ENCODE measurements around the gene GNAT1.

The GNAT1 gene

DNA sequence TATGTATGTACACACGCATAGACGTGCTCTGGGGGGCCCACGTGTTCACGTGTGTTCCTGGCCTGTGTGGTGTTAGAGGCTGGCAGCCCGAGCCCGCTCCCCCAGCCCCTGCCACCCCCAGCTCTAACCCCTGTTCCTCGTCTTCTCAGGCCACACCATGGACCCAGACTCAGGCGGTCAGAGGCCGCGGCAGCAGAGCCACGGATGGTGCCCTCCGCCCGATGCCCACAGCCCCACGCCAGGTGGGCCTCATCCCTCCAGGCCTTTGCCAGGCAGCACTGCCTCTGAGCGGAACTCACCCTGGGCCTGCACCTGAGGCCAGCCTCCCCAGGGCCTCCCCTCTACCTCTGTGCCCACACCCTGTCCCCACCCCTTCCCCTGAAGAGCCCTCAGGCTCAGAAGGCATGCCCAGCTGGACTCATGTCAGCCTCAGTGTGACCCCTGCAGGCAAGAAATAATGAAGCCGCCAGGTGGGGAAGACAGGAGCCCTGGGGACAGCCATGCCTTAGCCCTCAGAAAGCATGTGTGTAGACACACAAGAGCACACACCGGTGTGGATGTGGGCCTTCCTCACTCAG lies 16.4 kb upstream of the GNAT1 start:
- TF ChIP-seq, protein P1, sequence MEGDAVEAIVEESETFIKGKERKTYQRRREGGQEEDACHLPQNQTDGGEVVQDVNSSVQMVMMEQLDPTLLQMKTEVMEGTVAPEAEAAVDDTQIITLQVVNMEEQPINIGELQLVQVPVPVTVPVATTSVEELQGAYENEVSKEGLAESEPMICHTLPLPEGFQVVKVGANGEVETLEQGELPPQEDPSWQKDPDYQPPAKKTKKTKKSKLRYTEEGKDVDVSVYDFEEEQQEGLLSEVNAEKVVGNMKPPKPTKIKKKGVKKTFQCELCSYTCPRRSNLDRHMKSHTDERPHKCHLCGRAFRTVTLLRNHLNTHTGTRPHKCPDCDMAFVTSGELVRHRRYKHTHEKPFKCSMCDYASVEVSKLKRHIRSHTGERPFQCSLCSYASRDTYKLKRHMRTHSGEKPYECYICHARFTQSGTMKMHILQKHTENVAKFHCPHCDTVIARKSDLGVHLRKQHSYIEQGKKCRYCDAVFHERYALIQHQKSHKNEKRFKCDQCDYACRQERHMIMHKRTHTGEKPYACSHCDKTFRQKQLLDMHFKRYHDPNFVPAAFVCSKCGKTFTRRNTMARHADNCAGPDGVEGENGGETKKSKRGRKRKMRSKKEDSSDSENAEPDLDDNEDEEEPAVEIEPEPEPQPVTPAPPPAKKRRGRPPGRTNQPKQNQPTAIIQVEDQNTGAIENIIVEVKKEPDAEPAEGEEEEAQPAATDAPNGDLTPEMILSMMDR (IDR thresholded peaks at IDR 0.05; ENCODE audit: low read depth, low read length, missing control alignments), result no peak
- DNase-seq (ENCODE audit: low read depth), result no peak
- in situ Hi-C loops (cut with HindIII; ENCODE audit: low sequenced_read_pairs), result no loop called here
- H3K4me3 ChIP-seq (ENCODE audit: low read depth, low read length), result no peak overlapping the region

DNA sequence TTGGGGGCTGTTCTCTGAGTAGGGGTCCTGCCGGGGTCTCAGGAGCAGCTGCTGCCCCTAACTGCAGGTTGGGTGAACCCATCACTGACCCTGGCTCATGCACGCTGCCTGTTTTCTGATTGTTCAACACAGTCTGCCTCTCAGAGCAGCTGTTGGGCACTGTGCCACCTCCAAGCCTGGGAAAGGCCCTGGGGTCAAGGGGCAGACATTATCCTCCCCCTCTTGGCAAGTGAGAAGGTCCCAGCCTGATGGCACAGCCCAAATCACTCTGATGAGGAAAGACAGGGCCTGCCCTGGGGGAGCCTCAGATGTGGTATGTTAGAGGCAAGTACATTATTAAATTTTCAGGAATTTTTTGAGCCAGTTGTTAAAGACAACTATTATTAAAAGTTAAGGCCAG lies 14.1 kb upstream of the GNAT1 start:
- H3K4me3 ChIP-seq (ENCODE audit: low read depth, low read length), result no peak overlapping the region
- in situ Hi-C loops (cut with HindIII; ENCODE audit: low sequenced_read_pairs), result no loop called here
- no peak for DNase-seq (ENCODE audit: low read depth)
- TF ChIP-seq, protein P1 (IDR thresholded peaks at IDR 0.05; ENCODE audit: low read depth, low read length, missing control alignments), result no peak

DNA sequence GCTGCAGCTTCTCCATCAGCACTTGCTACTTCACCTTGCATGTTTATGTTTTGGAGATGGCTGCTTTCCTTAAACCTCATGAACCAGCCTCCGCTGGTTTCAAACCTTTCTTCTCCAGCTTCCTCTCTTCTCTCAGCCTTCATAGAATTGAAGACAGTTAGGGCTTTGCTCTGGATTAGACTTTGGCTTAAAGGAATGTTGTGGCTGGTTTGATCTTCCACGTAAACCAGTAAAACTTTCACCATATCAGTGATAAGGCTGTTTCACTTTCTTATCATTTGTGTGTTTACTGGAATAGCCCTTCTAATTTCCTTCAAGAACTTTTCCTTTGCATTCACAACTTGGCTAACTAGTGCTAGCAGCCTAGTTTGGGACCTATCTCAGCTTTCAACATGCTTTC lies 11.7 kb upstream of the GNAT1 start:
- TF ChIP-seq, protein P1 (IDR thresholded peaks at IDR 0.05; ENCODE audit: low read depth, low read length, missing control alignments), result no peak
- in situ Hi-C loops (cut with HindIII; ENCODE audit: low sequenced_read_pairs), result loop anchor here (5.0 kb wide), 1 partner anchor 67 kb away; no protein-coding TSS in a partner anchor
- H3K4me3 ChIP-seq (ENCODE audit: low read depth, low read length), result no peak overlapping the region

DNA sequence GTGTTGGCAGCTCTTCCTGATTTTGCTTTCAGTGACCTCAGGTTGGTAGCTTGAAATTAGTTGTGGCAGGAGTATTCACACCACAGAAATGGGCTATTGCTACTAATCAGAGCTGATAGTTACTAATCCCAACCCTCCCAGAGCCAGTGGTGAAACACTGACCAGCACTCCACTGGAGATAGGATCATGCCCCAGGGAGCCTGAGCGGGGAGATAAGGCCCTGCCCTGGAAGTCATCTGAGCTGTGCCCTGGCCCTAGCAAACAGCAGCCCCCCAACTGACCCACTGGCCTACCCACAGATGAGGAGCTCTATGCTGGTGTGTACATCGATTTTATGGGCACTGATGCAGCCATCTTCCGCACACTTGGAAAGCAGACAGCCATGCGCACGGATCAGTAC lies 9.4 kb upstream of the GNAT1 start:
- in situ Hi-C loops (cut with HindIII; ENCODE audit: low sequenced_read_pairs), result loop anchor here (5.0 kb wide), 1 partner anchor 70 kb away; no protein-coding TSS in a partner anchor
- H3K4me3 ChIP-seq (ENCODE audit: low read depth, low read length), result no peak overlapping the region

More for the DNA sequence above, 11.7 kb upstream of the GNAT1 start:
- DNase-seq (ENCODE audit: low read depth), result no peak

DNA sequence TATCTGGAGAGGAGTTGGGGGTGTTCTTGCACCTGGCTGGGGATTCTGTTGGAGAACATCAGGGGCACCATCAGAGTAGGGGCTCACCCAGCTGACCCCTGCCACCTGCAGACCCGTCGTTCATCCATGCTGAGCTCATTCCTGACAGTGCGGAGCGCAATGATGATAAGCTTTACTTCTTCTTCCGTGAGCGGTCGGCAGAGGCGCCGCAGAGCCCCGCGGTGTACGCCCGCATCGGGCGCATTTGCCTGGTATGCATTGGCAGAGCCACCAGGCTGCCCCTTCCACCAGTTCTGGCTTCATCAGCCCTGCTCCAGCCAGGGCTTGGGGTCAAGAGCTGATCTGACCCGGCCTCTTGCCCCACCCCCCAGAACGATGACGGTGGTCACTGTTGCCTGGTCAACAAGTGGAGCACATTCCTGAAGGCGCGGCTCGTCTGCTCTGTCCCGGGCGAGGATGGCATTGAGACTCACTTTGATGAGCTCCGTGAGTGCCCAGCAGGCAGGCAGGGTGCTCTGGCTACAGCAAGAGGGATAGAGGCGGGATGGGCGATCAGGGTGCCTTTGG lies 8.8 kb upstream of the GNAT1 start:
- no peak overlapping the region for H3K4me3 ChIP-seq (ENCODE audit: low read depth, low read length)
- TF ChIP-seq, protein P1 (IDR thresholded peaks at IDR 0.05; ENCODE audit: low read depth, low read length, missing control alignments), result no peak
- no peak for DNase-seq (ENCODE audit: low read depth)
- in situ Hi-C loops (cut with HindIII; ENCODE audit: low sequenced_read_pairs), result loop anchor here (5.0 kb wide), 1 partner anchor 70 kb away; no protein-coding TSS in a partner anchor

More for the DNA sequence above, 9.4 kb upstream of the GNAT1 start:
- TF ChIP-seq, protein P1 (IDR thresholded peaks at IDR 0.05; ENCODE audit: low read depth, low read length, missing control alignments), result no peak
- no peak for DNase-seq (ENCODE audit: low read depth)

DNA sequence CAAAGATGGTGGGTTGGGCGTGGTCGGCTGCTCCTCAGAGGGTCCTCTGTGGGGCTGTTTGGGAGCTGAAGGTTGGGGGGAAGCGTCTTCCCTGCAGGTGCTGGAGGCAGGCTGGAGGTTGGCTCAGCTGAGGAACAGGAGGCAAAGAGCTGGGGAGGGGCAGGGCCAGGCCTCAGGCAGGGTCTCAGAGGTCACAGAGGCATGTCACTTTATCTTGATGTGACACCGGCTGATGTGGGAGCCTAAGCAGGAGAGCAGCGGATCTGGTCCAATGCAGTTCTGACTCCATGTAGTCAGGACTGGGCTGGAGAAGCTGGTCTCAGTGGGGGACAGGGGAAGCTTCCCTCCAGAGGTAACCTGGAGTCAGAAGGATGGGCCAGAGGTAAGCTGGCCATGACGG lies 7.7 kb upstream of the GNAT1 start:
- TF ChIP-seq, protein P1 (IDR thresholded peaks at IDR 0.05; ENCODE audit: low read depth, low read length, missing control alignments), result no peak
- H3K4me3 ChIP-seq (ENCODE audit: low read depth, low read length), result no peak overlapping the region
- in situ Hi-C loops (cut with HindIII; ENCODE audit: low sequenced_read_pairs), result loop anchor here (5.0 kb wide), 1 partner anchor 71 kb away; no protein-coding TSS in a partner anchor
- no peak for DNase-seq (ENCODE audit: low read depth)
